Rectal smooth muscle tissue (tissue), 1 donor: ENCODE data around the gene SLC44A2.

ENCODE experiments used
- H3K27ac ChIP-seq: one replicate; pipeline ENCODE4 v1.7.0; 2013; ENCODE audit warnings: low read depth, low read length, inconsistent platforms
- H3K27me3 ChIP-seq: one replicate; pipeline ENCODE4 v1.7.0; 2013; ENCODE audit warnings: low read length; ENCODE audit not compliant: control insufficient read depth, insufficient read depth
- H3K36me3 ChIP-seq: one replicate; pipeline ENCODE4 v1.7.0; 2013; ENCODE audit warnings: low read length; ENCODE audit not compliant: control insufficient read depth, insufficient read depth
- H3K4me1 ChIP-seq: one replicate; pipeline ENCODE4 v1.7.0; 2013; ENCODE audit warnings: low read length; ENCODE audit not compliant: control insufficient read depth, insufficient read depth
- H3K4me3 ChIP-seq: one replicate; pipeline ENCODE4 v1.7.0; 2013; ENCODE audit warnings: low read length
- H3K9ac ChIP-seq: one replicate; pipeline ENCODE4 v1.7.0; 2013; ENCODE audit warnings: low read length

The SLC44A2 gene

GRCh38 chr19:10691178-10691881 lies 66.0 kb downstream of the SLC44A2 start:
- Histone ChIP-seq H3K36me3 (peaks cover 39% of the 10 kb centered on the region), H3K27me3 (no peaks in the 10 kb centered on the region), H3K4me3 (no peak overlapping the region), H3K9ac (no peak overlapping the region), H3K4me1 (no peaks in the 10 kb centered on the region), H3K27ac (no peak overlapping the region)

GRCh38 chr19:10691883-10692282 lies 66.5 kb downstream of the SLC44A2 start:
- Histone ChIP-seq H3K9ac (no peak overlapping the region), H3K4me1 (no peaks in the 10 kb centered on the region), H3K4me3 (no peak overlapping the region), H3K27me3 (no peaks in the 10 kb centered on the region), H3K36me3 (peaks cover 34% of the 10 kb centered on the region), H3K27ac (no peak overlapping the region)

GRCh38 chr19:10692673-10693264 lies 67.4 kb downstream of the SLC44A2 start:
- Histone ChIP-seq H3K27ac (no peak overlapping the region), H3K9ac (no peak overlapping the region), H3K4me3 (no peak overlapping the region), H3K4me1 (no peaks in the 10 kb centered on the region), H3K27me3 (no peaks in the 10 kb centered on the region), H3K36me3 (peaks cover 29% of the 10 kb centered on the region)
